Endothelial cell of umbilical vein (primary cell): ENCODE measurements around the gene LOXHD1. TPM values are rescaled to one million over a fixed set of nuclear protein-coding genes. Genes with fewer than 3 reads are reported as not detected.

Source experiments
- BruUV-seq: library from RNA; stranded (reverse); fragments of 400-500 nt; replicated peaks from 2 replicates; lab custom pipeline; 2021; lab: Mats Ljungman, UMichigan
- CTCF ChIA-PET: fragments of 300-600, 350-600 bp; sonication (Branson Sonifier 250); formaldehyde crosslinking; loops from one replicate; lab custom pipeline; 2021; ENCODE audit warnings: antibody characterized with exemption, inconsistent platforms; lab: Charles Lee
- POLR2A ChIA-PET: fragments of 300-600, 350-600 bp; sonication (Branson Sonifier 250); formaldehyde crosslinking; loops from one replicate; lab custom pipeline; 2021; ENCODE audit warnings: antibody characterized with exemption, inconsistent platforms; lab: Charles Lee
- DNase-seq: peaks from one replicate; pipeline ENCODE4 v3.0.0-alpha.2; 2011; ENCODE audit warnings: low read depth, low spot score
- FAIRE-seq: peaks from 2 replicates; lab custom pipeline; 2011; peaks lifted over from hg19 to GRCh38; lab: Jason Lieb, UNC
- H2AFZ ChIP-seq: 2 replicates; pipeline ENCODE4 v1.6.0; 2012; ENCODE audit warnings: low read depth, low read length, control low read depth, inconsistent platforms
- H3K27ac ChIP-seq: 2 replicates; pipeline ENCODE4 v1.5.1; 2011; ENCODE audit warnings: low read depth, mild to moderate bottlenecking, control low read depth, low read length, moderate library complexity; ENCODE audit not compliant: insufficient read depth
- H3K27me3 ChIP-seq, 2 experiments: 2 replicates each; pipeline versions ENCODE4 v1.6.0 to v1.6.1; 2011; ENCODE audit warnings: low read length in 2 of 2, mixed read lengths in 1 of 2; ENCODE audit not compliant: control insufficient read depth in 2 of 2, insufficient read depth in 2 of 2
- H3K36me3 ChIP-seq, 2 experiments: 2 replicates in 1 of 2; 3 replicates in 1 of 2; pipeline ENCODE4 v1.5.1; 2011; ENCODE audit warnings: low read length in 2 of 2, mild to moderate bottlenecking in 1 of 2, moderate library complexity in 1 of 2; ENCODE audit not compliant: control insufficient read depth in 2 of 2, insufficient read depth in 2 of 2; ENCODE audit errors: extremely low read depth in 1 of 2
- H3K4me1 ChIP-seq: 3 replicates; pipeline ENCODE4 v1.5.1; 2011; ENCODE audit warnings: mild to moderate bottlenecking, low read length; ENCODE audit not compliant: control insufficient read depth, insufficient read depth; ENCODE audit errors: extremely low read depth
- H3K4me2 ChIP-seq: 2 replicates; pipeline ENCODE4 v1.6.1; 2011; ENCODE audit warnings: low read length, control low read depth, mixed read lengths; ENCODE audit not compliant: insufficient read depth
- H3K4me3 ChIP-seq, 3 experiments: fragments of 200-600 bp in 1 of 3; sonication (generic), shearing (Covaris generic) in 1 of 3; replicated peaks in 1 of 3; 2 replicates each; pipeline ENCODE4 v1.5.1; 2011 to 2016; ENCODE audit warnings: control low read depth in 3 of 3, low read length in 3 of 3, mild to moderate bottlenecking in 2 of 3, inconsistent platforms in 1 of 3, low read depth in 1 of 3, moderate library complexity in 1 of 3; ENCODE audit not compliant: insufficient read depth in 1 of 3
- H3K79me2 ChIP-seq: 2 replicates; pipeline ENCODE4 v1.6.0; 2012; ENCODE audit warnings: low read length, inconsistent platforms; ENCODE audit not compliant: control insufficient read depth, insufficient read depth
- H3K9ac ChIP-seq: replicated peaks from 2 replicates; pipeline ENCODE3; 2011; ENCODE audit warnings: low read length, control low read depth; ENCODE audit not compliant: insufficient read depth; ENCODE audit errors: extremely low read depth
- H3K9me1 ChIP-seq: replicated peaks from 3 replicates; pipeline ENCODE4 v1.6.0; 2011; ENCODE audit warnings: mild to moderate bottlenecking, low read length; ENCODE audit not compliant: control insufficient read depth, insufficient read depth; ENCODE audit errors: extremely low read depth
- H3K9me3 ChIP-seq: replicated peaks from 2 replicates; pipeline ENCODE4 v1.5.1; 2012; ENCODE audit warnings: low read length, inconsistent platforms; ENCODE audit not compliant: control insufficient read depth, insufficient read depth
- H4K20me1 ChIP-seq: replicated peaks from 2 replicates; pipeline ENCODE3; 2011; ENCODE audit warnings: mild to moderate bottlenecking, low read length; ENCODE audit not compliant: control insufficient read depth, insufficient read depth; ENCODE audit errors: extremely low read depth
- CTCF ChIP-seq, 2 donors: IDR thresholded peaks; 1 replicate in 1 of 2; 2 replicates in 1 of 2; pipeline ENCODE4 v1.5.1; 2011; ENCODE audit warnings: low read length in 2 of 2, mild to moderate bottlenecking in 2 of 2, moderate library complexity in 2 of 2, control low read depth in 1 of 2, inconsistent platforms in 1 of 2, low read depth in 1 of 2; ENCODE audit not compliant: insufficient read depth in 1 of 2; ENCODE audit errors: extremely low read depth in 1 of 2
- EZH2 ChIP-seq: IDR thresholded peaks from 2 replicates; pipeline ENCODE4 v1.6.1; 2012; ENCODE audit warnings: borderline replicate concordance, low read depth, mild to moderate bottlenecking, moderate library complexity, low read length, inconsistent platforms; ENCODE audit not compliant: severe bottlenecking
- FOS ChIP-seq: IDR thresholded peaks from 2 replicates; pipeline ENCODE4 v1.6.1; 2011; ENCODE audit warnings: mild to moderate bottlenecking, low read length, moderate library complexity, borderline replicate concordance; ENCODE audit not compliant: insufficient read depth
- GATA2 ChIP-seq: IDR thresholded peaks from 2 replicates; pipeline ENCODE4 v1.7.0; 2011; ENCODE audit warnings: low read depth, mild to moderate bottlenecking, moderate library complexity, mixed read lengths, low read length; ENCODE audit not compliant: insufficient read length, insufficient read depth
- JUN ChIP-seq: IDR thresholded peaks from 2 replicates; pipeline ENCODE4 v1.6.1; 2011; ENCODE audit warnings: borderline replicate concordance, low read depth; ENCODE audit not compliant: insufficient read length, insufficient read depth
- MAX ChIP-seq: IDR thresholded peaks from 2 replicates; pipeline ENCODE4 v1.6.1; 2011; ENCODE audit not compliant: insufficient read depth, insufficient read length
- MYC ChIP-seq: IDR thresholded peaks from one replicate; pipeline ENCODE4 v1.6.1; 2011; ENCODE audit warnings: mild to moderate bottlenecking, low read depth, low read length
- POLR2A ChIP-seq: IDR thresholded peaks from 2 replicates; pipeline ENCODE4 v1.6.1; 2012; ENCODE audit warnings: low read depth, mild to moderate bottlenecking, control low read depth, low read length
- POLR2AphosphoS5 ChIP-seq: IDR thresholded peaks from 2 replicates; pipeline ENCODE4 v1.6.1; 2012; ENCODE audit warnings: low read depth, mild to moderate bottlenecking, control low read depth, low read length, moderate library complexity; ENCODE audit not compliant: insufficient read depth
- dilution Hi-C: fragments of 300-500 bp; cut with MboI; formaldehyde crosslinking; loops from one replicate; pipeline ENCODE4 v1.15.0; 2019; ENCODE audit warnings: low sequenced_read_pairs; ENCODE audit not compliant: extremely low pct_ligation_motif_present
- intact Hi-C: fragments of 100-400 bp; cut with micrococcal nuclease; formaldehyde crosslinking; loops from one replicate; pipeline ENCODE4 v1.10.0; 2022
- polyA plus RNA-seq, 4 experiments: library from polyadenylated mRNA; depleted of rRNA in 3 of 4; stranded (reverse) in 3 of 4; unstranded in 1 of 4; fragments of >200 nt; gene quantifications; 2 replicates each; pipeline versions ENCODE4 v1.2.1 to v1.2.3, GENCODE V29; 2011 to 2012; ENCODE audit warnings: missing spikeins in 1 of 4
- total RNA-seq: library from RNA; stranded (reverse); gene quantifications from 2 replicates; pipeline ENCODE4 v1.2.3, GENCODE V29; 2021

Gene LOXHD1
- total and polyA plus RNA-seq, 2 donors (not counting 3 experiments of a cell fraction or from before 2014, with no cell fraction given), result not detected

- BruUV-seq, result no TSS peak
- H3K36me3 ChIP-seq, result no peaks in the 10 kb centered on the region
- H4K20me1 ChIP-seq, result no peaks in the 10 kb centered on the region
- H3K4me2 ChIP-seq, result no peak overlapping the region
- no peak overlapping the region for H3K27ac ChIP-seq
- TF ChIP-seq FOS, result no peak
- TF ChIP-seq POLR2A, result no peak
- no peak for TF ChIP-seq GATA2
- TF ChIP-seq POLR2AphosphoS5, result no peak
- TF ChIP-seq MYC, result no peak
- intact Hi-C loops, result no loop called here
- dilution Hi-C loops, result no loop called here
- POLR2A ChIA-PET, result no interaction called here
- H3K4me1 ChIP-seq, result no peaks in the 10 kb centered on the region
- no peak overlapping the region for H2AFZ ChIP-seq
- FAIRE-seq (no peak), DNase-seq (no peak)
- H3K9me3 ChIP-seq, result no peaks in the 10 kb centered on the region
- no peaks in the 10 kb centered on the region for H3K9me1 ChIP-seq
- no peak overlapping the region for H3K9ac ChIP-seq
- H3K79me2 ChIP-seq, result no peaks in the 10 kb centered on the region
- CTCF ChIA-PET, result no interaction called here
- no peaks in the 10 kb centered on the region for H3K27me3 ChIP-seq
- H3K4me3 ChIP-seq, result no peak overlapping the region
These were observed 89.8 kb downstream of the LOXHD1 start for GRCh38 chr18:46567196-46567595.

GRCh38 chr18:46566111-46566510 is 90.9 kb downstream of the LOXHD1 start:
- Histone ChIP-seq H3K27ac (no peak overlapping the region), H3K4me1 (no peaks in the 10 kb centered on the region), H2AFZ (no peak overlapping the region), H3K79me2 (no peaks in the 10 kb centered on the region), H3K36me3 (no peaks in the 10 kb centered on the region), H3K27me3 (no peaks in the 10 kb centered on the region), H4K20me1 (no peaks in the 10 kb centered on the region), H3K9ac (no peak overlapping the region), H3K9me3 (no peaks in the 10 kb centered on the region), H3K4me3 (no peak overlapping the region), H3K9me1 (no peaks in the 10 kb centered on the region), H3K4me2 (no peak overlapping the region)
- no peak for DNase-seq
- TF ChIP-seq GATA2, result no peak
- TF ChIP-seq CTCF (IDR thresholded peaks at IDR 0.05; ENCODE audit: extremely low read depth in 1 of 2, insufficient read depth in 1 of 2, low read depth in 1 of 2, low read length in 2 of 2), result no peak
- no peak for TF ChIP-seq EZH2
- TF ChIP-seq POLR2A, result no peak
- TF ChIP-seq JUN, result no peak
- no peak for TF ChIP-seq MYC
- no peak for TF ChIP-seq MAX
- no peak for TF ChIP-seq FOS
- no peak for TF ChIP-seq POLR2AphosphoS5
- BruUV-seq, result no TSS peak
- dilution Hi-C loops (no loop called here), intact Hi-C loops (no loop called here)
- ChIA-PET POLR2A (no interaction called here), CTCF (no interaction called here)
- no peak for FAIRE-seq
